ENCODE measurements around the gene ARHGEF10L.

DNA sequence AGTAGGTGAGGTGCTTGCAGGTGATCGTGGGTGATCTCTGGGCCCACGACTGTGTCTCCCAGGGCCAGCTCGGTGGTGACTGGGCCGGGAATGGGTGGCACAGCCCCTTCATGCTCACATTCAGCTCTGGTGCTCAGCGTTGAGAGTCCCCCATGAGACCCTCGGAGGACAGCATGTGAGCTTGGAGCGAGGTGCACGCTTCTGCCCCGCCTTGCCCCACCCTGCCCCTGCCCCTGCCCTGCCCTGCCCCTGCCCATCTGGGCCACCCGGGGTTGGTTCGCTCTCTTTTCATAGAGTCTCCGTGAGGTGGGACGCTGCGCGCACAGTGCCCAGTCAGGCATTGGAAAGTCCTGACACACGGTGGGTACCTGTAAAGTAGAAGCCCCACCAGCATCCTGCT lies 140.4 kb downstream of the ARHGEF10L start:
- TF ChIP-seq POLR2AphosphoS5 (IDR thresholded peaks at IDR 0.05), result no peak
- TF ChIP-seq, protein P1, sequence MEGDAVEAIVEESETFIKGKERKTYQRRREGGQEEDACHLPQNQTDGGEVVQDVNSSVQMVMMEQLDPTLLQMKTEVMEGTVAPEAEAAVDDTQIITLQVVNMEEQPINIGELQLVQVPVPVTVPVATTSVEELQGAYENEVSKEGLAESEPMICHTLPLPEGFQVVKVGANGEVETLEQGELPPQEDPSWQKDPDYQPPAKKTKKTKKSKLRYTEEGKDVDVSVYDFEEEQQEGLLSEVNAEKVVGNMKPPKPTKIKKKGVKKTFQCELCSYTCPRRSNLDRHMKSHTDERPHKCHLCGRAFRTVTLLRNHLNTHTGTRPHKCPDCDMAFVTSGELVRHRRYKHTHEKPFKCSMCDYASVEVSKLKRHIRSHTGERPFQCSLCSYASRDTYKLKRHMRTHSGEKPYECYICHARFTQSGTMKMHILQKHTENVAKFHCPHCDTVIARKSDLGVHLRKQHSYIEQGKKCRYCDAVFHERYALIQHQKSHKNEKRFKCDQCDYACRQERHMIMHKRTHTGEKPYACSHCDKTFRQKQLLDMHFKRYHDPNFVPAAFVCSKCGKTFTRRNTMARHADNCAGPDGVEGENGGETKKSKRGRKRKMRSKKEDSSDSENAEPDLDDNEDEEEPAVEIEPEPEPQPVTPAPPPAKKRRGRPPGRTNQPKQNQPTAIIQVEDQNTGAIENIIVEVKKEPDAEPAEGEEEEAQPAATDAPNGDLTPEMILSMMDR (IDR thresholded peaks at IDR 0.05), result no peak

Measured in prostate gland (tissue), 2 donors.